ENCODE data around the gene ABLIM3. TPM values are rescaled to one million over a fixed set of nuclear protein-coding genes. Genes with fewer than 3 reads are reported as not detected.

ABLIM3 gene
- total RNA-seq, 1 experiment from 2014 or later, result 40.7 TPM

DNA sequence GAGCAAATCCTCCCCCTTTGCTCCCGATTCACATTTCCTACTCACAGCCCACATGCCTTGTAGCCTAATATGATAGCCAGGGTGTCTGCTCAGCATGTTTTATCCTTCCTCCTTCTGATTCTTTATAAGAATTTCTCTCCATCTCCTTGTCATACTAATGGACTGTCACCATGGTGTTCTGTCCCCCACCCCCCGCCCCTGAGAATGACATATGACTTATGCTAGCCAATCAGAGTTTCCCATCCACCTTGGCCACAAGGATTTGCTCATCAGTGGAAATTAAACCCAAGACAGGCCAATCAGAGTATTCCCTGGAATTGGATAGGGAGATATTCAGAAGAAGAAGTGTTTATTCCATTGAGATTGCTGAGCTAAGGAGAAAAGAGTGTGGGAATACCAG, 16.0 kb downstream of the ABLIM3 start:
- no peak for DNase-seq (ENCODE audit: low read depth)

DNA sequence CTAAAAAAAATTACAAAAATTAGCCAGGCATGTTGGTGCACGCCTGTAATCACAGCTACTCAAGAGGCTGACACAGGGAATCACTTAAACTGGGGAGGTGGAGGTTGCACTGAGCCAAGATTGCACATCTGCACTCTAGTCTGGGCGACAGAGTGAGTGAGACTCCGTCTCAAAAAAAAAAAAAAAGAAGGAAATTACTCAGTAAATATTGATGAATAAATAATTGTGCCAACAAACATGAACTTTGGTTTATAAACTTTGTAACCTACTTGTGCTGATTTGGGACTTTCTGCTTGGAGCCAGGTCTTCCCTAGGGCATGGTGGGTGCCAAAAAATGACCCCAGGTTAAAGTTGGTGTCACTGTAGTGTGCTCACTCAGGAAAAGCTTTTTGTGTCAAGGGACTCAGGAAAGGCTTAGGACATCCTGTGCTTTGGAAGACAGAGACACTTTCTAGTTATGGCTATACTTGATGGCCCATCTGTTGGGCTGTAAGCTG, 19.0 kb downstream of the ABLIM3 start:
- no peak for DNase-seq (ENCODE audit: low read depth)

DNA sequence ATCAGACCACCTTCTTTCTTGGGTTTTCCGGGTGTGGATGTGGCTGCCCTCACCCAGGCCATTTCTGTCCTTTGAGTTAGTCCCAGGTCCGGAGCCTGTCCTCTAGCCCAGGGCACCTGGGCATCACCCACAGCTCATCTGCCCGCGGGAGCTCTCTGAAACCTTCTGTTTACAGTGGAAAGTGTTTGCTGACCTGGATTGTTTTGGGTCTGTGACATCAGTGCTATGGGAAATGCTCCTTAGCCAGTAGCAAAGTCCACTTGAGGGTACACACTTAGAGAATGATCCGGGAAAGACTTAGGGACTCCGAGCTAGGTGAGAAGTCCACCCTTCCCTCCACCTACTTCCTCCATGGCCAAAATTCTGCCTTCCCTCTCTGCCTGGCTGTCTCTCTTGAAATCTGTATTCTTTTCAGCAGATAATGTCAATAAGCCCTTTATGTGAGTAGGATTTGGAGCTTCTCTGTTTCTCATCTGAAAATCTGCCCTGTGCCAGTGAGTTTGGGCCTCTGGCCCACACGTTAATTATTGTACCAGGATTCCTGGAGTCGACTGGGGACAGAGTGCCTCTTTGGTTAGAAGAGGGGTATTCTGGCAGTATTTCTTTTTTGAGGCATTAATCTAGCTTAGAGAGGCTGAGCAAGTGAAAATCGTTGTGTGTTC, 19.9 kb downstream of the ABLIM3 start:
- no peak for DNase-seq (ENCODE audit: low read depth)

DNA sequence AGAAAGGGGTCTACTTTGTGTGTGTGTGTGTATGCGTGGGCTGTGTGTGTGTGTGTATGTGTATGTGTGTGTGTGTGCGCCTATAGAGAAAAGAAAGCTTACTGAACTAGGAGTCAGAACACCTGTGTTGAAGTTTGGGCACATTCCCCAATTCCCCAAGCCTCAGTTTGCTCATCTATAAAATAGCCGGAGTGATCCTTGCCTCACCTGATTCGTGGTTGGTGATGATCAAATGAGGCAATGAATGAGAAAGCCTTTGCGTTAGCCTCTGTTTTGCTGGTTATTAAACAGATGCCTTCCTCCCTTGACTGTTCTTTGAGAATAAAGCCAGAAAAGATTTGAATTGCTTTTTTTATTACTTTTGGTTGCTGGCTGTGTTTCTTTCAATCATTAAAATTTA, 20.6 kb downstream of the ABLIM3 start:
- DNase-seq (ENCODE audit: low read depth), result no peak

DNA sequence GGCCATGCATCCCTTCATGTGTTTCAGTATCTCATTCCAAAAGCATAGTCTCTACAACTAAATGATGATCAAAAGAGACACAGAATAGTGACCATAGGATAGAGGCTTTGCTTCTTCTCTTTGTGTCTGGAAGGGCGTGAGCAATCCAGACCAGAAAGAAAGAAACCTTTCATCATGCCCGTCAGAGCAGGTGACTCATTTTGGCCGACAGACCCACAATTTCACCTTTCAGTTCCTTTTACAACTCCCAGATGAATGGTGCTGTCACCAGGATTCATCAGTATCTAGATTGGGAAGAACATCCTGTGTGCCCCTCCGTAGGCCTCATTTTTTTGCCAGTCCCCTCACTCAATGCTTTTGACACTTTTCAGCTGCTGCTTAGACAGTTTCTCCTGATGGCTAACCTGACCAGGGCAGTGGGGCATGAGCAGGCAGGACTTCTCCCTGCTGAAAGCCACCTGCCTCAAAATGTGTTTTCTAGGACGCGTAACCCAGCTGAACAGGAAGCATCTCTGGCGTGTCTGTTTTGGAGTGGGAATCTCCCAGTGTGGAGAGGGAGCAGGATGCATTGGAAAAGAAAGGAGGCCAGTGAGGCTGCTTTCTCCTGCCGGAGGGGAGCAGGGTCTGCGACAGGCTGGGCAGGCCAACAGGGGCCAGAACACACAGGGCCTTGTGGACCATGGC, 21.2 kb downstream of the ABLIM3 start:
- DNase-seq (ENCODE audit: low read depth), result peak; percentile 88

DNA sequence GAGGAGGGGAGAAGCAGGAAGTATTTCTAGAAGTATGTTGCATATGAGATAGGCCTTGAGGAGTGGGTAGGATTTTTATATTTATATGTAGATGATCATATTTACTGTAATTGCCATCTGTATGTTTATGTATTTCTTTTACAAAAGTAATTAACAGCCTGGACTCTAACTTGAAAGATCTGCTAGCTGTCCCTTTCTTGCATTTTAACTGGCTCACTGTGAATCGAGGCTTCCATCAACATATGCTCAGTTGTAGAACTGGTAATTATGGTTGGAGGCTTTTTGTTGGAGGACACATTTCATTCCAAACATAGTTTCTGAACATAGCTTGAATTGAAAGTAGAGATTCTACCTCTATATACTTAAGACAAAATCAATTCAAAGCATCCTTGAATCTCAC, 23.4 kb downstream of the ABLIM3 start:
- no peak for DNase-seq (ENCODE audit: low read depth)

DNA sequence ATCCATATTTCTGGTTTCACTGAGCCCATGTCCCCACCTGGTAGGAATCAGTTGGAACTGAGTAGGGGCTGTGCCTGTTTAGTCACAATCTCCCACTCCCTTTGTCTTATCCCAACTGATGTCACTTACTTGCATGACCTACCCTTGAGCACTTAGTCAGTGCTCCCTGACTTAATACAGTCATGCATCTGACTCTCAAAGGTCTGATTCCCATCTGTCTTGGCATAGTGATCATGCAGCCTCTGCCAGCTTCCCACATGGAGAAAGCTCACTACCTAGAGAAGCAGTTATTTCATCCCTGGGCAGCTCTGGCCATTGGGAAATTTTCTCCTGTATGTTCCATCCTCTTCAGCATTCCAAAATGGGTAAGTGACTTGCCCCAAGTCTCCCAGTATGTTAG, 24.8 kb downstream of the ABLIM3 start:
- DNase-seq (ENCODE audit: low read depth), result peak; percentile 70

DNA sequence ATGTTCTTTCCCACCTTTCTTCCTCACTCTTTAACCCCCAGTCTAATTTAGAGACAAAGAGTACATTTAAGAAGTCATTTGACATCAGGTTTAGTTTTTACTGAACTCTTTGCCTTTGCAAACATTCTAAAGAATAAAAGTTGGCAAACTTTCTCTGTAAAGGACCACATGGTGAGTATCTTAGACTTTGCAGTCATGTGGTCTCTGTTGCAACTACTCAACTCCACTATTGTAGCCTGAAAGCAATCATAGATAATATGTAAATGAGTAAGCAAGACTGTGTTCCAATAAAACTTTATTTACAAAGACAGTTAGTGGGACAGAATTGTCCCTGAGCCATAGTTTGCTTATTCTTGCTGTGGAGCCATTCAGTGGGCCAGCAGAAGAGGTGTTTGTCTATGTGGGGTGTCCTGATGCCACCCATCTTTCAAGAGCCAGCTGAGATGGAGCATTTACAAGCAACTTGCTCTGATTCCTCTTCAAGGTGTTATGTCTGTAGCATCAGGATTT, 25.4 kb downstream of the ABLIM3 start:
- DNase-seq (ENCODE audit: low read depth), result no peak

DNA sequence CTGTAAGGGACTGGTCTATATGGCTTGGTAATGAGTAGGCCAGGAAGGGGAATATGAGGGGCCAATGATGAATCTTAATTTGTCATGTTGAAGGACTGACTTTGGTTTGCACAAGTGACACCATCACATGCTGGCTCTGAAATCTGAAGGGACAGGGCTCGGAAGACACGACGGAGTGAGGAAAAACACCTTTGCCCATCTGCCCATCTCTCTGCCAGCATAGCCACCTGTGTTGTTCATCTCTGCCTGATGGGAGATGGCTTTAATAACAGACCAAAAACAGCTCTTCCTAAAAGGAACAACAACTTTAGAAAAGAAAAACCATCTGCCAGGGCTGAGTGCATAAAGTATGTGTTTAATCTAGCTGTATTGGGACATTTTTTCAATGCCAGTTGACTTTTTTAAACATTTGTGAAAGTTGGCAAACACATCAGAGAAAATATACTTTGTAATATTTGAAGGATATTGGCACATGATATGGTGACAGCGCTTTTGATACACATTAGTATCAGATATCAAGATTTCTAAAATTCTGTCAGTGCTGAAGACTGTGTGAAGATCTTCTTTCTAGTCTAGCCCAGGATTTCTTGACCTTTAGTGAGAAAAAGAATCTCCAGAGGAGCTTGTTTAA, 27.1 kb downstream of the ABLIM3 start:
- no peak for DNase-seq (ENCODE audit: low read depth)

DNA sequence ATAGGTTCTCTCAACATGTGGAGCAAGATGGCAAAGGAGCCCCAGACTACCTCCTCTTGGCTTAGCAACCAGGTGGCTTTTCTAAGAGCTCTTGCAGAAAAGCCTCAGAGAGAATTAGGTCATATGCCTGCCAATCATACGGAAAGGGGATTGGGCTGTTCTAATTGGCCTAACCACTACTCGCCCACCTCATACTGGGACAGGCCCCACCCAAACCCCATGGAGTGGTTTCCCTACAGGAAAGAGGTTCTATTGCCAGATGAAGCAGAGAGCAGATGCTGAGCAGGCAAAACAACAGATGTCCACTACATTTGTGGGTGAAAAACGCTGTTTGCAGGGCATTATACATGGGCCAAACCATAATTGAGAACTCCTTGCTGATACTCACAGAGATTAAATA, 29.0 kb downstream of the ABLIM3 start:
- peak; percentile 69 for DNase-seq (ENCODE audit: low read depth)

DNA sequence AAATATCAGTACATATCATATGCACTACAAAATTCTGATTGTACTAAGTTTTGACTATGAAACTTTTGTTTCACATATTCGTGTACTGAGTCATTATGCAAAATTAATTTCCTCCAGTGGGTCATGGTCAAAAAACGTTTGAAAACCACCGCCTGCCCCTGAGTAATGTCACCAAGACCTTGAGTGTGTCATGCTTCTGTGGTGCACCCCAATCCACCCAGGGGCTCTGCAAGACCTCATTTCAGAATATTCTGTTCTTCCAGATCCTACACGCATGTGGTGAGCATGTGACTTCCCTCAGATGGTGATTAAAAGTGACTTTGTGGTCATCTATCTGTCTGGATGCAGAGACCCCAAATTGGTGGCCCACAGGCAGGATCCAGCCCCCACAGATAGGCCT, 31.0 kb downstream of the ABLIM3 start:
- DNase-seq (ENCODE audit: low read depth), result peak; percentile 97

DNA sequence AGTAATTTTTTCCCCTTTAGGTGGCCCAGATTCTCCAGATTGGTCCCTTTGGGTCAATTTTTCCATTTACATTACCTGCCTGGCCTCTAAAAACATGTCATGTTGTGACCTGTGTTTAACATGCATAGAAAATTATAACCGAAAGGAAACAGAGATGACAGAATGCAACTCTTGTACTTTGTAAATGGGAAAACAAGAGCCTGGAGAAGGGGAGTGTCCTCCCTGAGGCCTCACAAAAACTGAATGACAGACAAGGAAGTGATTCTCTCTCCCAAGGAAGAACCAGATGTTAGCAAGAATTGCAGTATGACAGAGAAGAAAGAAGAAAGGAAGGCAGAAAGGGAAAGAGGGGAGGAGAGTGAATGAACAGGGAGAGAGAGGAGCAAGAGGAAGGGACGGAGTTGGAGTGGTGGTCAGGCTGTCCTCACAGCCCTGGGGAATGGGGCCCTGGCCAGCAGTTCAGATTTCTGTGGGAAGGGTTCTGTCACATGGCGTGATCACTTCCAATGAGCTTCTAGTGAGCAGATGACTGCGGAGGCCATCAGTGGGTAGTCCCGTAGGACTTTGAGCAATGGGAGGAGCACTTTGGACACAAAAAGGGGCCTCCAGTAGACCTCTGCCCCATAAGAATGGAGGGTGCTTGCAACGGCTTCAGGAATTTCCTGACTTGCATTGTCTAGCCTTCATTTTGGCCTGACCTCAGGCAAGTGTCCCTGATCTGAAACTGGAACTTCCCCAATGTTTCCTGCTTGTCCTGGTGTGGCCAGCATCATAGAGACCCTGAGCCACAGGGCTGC, 31.6 kb downstream of the ABLIM3 start:
- peak; percentile 72 for DNase-seq (ENCODE audit: low read depth)

DNA sequence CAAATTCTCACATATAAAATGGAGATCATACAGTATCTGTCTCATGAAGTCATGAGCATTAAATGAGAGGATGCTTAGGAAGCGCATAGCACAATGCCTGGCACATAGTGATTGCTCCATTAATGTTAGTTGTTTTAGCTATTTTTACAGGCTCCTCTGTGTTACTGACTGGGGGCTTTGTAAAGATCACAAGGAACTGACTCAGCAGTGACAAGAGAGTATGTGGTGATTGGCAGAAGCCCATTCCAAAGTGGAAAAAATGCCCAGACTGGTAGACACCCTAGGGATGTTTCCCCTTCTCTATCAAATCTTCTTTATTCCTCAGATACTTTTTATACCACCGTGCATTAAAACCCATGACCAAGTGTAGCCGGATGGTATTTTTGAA, 33.5 kb downstream of the ABLIM3 start:
- peak; percentile 52 for DNase-seq (ENCODE audit: low read depth)

DNA sequence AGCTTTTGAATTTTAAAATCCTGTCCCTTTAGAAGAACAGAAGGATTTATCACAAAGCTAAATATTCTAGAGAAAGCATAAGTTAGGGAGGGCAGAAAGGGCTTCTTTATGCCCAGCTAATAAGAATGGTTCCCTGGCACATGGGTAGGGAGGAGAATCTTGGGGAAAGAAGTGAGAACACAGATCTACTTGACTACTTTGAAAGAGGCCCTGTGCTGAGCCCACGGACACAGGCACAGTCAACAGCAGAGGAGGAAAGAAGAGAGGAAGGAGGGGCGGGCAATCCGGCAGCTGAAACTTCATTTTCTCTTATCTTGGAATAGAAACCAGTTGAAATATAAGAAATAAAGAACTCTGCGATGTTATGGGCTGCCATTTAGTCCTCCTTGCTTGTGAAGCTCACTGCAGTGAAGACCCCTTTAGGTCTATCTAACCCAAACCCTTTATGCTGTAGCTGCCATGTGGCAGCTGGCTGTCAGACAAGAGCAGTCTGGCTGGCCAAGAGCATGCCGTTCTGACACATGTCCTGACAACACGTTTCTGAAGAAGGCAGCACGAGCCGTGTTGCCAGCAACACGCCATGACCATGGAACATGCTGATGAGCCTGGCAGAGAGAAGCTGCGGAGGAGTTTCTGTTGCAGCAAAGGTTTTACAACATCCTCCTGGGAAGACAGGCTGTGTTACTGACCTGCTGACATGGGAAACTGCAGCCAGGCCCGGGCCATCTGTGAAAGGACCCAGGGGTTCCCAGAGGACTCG, 34.2 kb downstream of the ABLIM3 start:
- no peak for DNase-seq (ENCODE audit: low read depth)

DNA sequence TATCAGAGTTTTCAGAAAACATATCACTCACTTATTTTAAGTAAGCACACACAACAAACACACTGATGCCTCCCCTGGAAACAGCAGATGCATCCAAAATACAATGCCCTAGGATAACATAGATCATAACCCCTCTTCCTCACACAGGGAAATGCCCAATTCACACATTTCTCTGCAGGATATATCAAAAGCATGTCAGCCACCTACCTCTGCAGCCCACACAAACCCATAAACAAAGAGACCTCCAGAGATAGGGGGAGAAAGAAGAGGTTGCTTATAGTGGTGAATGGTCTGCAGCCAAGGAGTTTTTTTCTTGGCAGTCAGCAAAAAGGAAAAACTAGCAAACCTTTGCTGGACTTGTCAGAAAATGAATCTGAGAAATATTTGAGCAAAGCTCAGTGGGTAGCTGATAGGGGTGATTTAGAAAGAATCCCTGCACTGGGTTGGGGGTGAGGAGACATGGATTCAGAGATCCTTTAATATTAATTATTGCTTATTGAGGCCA, 36.1 kb downstream of the ABLIM3 start:
- no peak for DNase-seq (ENCODE audit: low read depth)

DNA sequence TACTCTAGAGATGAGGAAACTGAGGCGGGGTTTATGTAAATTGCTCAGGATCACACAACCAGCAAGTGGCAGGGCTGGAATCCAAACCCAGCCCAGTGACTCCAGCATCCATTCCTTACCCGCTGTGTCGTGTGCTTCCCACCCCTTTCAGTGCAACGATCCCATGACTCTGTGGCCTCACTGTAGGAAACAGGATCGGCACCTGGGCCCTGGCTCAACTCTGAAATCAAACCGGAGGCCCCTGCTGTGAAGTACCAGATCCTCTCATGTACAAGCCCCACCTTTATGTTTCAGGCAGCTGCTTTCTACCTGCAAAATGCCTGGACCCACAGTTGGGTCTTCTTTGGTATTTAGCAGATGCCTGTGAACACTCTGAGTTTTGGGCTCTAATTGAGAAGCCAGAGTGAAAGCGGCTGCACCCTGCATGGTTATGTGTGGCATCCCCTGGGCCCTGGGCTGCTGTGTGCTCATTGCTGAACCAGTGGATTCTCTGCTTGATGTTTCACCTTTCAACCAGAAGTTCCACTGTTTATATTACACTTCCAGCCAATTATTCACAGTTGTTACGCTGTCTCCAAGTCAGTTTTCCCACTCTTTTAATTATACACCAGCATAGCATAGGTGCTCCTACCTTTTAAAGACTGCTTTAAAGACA, 36.7 kb downstream of the ABLIM3 start:
- DNase-seq (ENCODE audit: low read depth), result no peak

DNA sequence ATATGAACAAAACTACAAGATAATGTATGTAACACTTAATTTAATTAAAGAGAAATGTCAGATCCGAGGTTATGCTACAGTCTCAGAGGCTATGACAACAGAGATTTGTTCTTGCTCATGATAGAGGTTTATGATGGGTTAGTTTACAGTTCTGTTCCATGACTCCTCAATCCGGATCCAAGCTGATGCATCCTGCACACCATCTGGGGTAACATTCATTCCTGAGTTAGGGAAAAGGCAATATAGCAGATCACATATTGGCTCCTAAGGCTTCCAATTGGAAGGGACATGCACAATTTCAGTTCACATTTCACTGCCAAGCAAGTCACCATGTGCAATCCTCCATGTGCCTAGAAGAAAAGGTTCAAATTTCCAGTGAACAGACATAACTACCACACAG, 40.4 kb downstream of the ABLIM3 start:
- peak; percentile 50 for DNase-seq (ENCODE audit: low read depth)

DNA sequence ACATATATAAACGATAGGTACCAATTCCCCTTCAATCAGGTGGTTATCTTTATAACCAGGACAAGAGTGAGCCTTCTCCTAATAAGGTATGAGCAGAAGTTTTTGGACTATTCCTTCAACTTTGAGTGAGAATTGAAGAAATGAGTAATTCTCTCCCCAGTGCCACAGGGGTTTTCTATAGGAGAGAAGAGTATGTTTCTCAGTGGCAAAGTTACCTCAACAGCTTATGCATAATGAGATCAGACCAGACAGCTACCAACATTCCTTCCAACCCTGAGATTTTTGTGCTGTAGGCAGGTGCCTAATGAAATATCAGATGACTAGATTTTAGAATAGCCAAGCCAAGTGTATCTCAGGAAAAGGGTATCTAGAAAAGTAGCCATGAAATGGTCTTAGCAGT, 40.9 kb downstream of the ABLIM3 start:
- no peak for DNase-seq (ENCODE audit: low read depth)

DNA sequence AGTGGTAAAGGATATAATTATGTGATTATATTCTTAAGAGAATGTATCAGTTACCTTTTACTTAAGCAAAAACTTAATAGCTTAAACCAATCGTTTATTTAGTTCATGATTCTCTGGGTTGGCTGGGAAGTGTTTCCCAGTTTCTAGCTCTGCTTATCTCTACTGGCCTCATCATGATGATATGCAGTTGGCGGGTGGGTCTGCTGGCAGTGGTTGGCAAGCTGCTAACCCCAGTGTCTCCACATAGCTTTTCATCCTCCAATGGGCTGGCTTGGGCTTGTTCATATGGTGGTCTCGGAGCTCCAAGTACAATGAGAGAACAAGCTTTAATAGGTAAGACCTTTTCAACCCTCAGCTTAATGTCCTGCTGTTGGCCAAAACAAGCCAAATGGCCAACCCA, 43.8 kb downstream of the ABLIM3 start:
- DNase-seq (ENCODE audit: low read depth), result no peak

DNA sequence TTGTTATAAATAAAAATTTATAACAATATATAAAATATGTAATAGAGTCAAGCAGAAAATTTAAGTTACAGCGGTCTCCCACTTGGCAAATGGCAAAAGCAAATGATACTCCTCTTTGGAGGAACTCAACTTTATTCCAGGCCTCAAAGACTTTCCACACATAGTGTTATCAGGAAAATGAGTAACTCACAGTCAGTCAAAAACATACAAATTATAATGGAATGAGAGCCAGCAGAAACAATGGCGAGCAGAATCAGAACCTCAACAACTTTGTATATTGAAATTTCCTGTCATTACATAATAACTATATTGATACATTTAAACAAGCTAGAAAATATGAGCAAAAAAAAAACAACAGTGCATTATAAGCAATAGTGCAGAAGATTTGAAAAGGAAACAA, 45.2 kb downstream of the ABLIM3 start:
- no peak for DNase-seq (ENCODE audit: low read depth)

DNA sequence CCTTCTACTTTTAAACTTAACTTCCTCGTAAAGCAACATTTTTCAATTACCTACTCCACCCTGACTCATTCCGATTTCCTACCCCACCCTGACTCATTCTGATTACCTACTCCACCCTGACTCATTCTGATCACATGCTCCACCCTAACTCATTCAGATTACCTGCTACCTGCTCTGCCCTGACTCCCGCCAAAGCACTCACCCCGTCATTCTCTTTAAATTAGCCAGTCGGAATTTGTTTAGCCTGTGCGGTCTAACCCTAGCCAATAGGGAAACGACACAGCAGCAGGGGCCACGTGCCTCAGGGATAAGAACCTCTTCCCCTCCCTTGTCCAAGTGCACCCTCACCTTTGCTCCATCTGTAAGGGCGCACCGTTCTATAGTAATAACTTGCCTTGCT, 46.3 kb downstream of the ABLIM3 start:
- DNase-seq (ENCODE audit: low read depth), result peak; percentile 76

Measured in M059J (cell line).